ENCODE results near the gene WNT4.

GRCh38 chr1:22076346-22076745, 66.6 kb downstream of the WNT4 start:
- TF ChIP-seq POLR2A (IDR thresholded peaks at IDR 0.05; ENCODE audit: low read depth) (no peak), POLR2AphosphoS5 (IDR thresholded peaks at IDR 0.05) (no peak), EP300 (IDR thresholded peaks at IDR 0.05) (no peak)
- TF ChIP-seq, protein P1, sequence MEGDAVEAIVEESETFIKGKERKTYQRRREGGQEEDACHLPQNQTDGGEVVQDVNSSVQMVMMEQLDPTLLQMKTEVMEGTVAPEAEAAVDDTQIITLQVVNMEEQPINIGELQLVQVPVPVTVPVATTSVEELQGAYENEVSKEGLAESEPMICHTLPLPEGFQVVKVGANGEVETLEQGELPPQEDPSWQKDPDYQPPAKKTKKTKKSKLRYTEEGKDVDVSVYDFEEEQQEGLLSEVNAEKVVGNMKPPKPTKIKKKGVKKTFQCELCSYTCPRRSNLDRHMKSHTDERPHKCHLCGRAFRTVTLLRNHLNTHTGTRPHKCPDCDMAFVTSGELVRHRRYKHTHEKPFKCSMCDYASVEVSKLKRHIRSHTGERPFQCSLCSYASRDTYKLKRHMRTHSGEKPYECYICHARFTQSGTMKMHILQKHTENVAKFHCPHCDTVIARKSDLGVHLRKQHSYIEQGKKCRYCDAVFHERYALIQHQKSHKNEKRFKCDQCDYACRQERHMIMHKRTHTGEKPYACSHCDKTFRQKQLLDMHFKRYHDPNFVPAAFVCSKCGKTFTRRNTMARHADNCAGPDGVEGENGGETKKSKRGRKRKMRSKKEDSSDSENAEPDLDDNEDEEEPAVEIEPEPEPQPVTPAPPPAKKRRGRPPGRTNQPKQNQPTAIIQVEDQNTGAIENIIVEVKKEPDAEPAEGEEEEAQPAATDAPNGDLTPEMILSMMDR (IDR thresholded peaks at IDR 0.05): no peak

Data from esophagus muscularis mucosa (tissue), 4 donors.